Vagina (tissue), 2 donors: ENCODE data around the gene ADGRV1.

Source experiments
- CTCF ChIP-seq, 3 experiments: fragments of 450-650 bp in 2 of 3; fragments of 200-600 bp in 1 of 3; sonication (generic) in 1 of 3; IDR thresholded peaks; one replicate each; pipeline ENCODE4 v1.5.1; 2017 to 2019; ENCODE audit warnings: antibody characterized with exemption in 3 of 3, mild to moderate bottlenecking in 2 of 3, moderate library complexity in 2 of 3
- POLR2A ChIP-seq, 2 donors: fragments of 450-650 bp; IDR thresholded peaks; one replicate each; pipeline ENCODE4 v1.6.1; 2017; ENCODE audit warnings: antibody characterized with exemption in 2 of 2, mild to moderate bottlenecking in 2 of 2, moderate library complexity in 2 of 2
- POLR2AphosphoS5 ChIP-seq, 2 donors: sonication (generic); formaldehyde crosslinking; IDR thresholded peaks; one replicate each; pipeline ENCODE4 v1.9.0; 2017; ENCODE audit warnings: antibody characterized with exemption in 2 of 2, mild to moderate bottlenecking in 2 of 2, low read depth in 1 of 2; ENCODE audit not compliant: insufficient read depth in 1 of 2

- TF ChIP-seq CTCF (IDR thresholded peaks at IDR 0.05) = no peak
- no peak for TF ChIP-seq POLR2A (IDR thresholded peaks at IDR 0.05)
- no peak for TF ChIP-seq POLR2AphosphoS5 (IDR thresholded peaks at IDR 0.05; ENCODE audit: insufficient read depth in 1 of 2, low read depth in 1 of 2)
Measured at GRCh38 chr5:90845723-90846554, 287.3 kb downstream of the ADGRV1 start.
